ENCODE results near the gene TRAF4.
"Not testable (repeated sequence)": the region's sequence is repeated elsewhere in the genome, so short reads cannot be mapped to it uniquely, and the experiment has no call there.

TRAF4 gene

DNA sequence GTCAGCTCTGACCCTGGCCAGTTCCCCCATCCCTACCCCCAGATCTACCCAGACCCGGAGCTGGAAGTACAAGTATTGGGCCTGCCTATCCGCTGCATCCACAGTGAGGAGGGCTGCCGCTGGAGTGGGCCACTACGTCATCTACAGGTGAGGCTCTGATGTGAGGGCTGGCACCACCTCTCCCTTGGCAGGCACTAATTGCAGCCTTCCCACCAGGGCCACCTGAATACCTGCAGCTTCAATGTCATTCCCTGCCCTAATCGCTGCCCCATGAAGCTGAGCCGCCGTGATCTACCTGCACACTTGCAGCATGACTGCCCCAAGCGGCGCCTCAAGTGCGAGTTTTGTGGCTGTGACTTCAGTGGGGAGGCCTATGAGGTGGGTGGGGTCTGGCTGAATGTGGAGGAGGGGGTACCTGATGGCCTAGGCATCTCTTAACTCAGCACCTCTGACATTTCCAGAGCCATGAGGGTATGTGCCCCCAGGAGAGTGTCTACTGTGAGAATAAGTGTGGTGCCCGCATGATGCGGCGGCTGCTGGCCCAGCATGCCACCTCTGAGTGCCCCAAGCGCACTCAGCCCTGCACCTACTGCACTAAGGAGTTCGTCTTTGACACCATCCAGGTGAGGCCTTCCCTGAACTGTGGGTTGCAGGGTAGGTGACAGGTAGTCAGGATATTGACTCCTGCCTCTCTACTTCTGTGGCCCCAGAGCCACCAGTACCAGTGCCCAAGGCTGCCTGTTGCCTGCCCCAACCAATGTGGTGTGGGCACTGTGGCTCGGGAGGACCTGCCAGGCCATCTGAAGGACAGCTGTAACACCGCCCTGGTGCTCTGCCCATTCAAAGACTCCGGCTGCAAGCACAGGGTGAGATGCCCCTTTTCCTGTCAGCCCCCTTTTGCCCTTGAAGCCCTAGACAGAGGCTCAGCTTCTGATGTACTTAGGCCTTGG, 4.3 kb downstream of the TRAF4 start:
- no peak for DNase-seq (ENCODE audit: low spot score)

DNA sequence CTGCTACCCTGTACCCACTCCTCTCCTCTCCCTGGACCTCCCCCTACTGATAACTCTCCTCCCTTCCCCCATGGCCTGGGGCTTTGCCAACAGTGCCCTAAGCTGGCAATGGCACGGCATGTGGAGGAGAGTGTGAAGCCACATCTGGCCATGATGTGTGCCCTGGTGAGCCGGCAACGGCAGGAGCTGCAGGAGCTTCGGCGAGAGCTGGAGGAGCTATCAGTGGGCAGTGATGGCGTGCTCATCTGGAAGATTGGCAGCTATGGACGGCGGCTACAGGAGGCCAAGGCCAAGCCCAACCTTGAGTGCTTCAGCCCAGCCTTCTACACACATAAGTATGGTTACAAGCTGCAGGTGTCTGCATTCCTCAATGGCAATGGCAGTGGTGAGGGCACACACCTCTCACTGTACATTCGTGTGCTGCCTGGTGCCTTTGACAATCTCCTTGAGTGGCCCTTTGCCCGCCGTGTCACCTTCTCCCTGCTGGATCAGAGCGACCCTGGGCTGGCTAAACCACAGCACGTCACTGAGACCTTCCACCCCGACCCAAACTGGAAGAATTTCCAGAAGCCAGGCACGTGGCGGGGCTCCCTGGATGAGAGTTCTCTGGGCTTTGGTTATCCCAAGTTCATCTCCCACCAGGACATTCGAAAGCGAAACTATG, 5.2 kb downstream of the TRAF4 start:
- DNase-seq (ENCODE audit: low spot score): no peak

DNA sequence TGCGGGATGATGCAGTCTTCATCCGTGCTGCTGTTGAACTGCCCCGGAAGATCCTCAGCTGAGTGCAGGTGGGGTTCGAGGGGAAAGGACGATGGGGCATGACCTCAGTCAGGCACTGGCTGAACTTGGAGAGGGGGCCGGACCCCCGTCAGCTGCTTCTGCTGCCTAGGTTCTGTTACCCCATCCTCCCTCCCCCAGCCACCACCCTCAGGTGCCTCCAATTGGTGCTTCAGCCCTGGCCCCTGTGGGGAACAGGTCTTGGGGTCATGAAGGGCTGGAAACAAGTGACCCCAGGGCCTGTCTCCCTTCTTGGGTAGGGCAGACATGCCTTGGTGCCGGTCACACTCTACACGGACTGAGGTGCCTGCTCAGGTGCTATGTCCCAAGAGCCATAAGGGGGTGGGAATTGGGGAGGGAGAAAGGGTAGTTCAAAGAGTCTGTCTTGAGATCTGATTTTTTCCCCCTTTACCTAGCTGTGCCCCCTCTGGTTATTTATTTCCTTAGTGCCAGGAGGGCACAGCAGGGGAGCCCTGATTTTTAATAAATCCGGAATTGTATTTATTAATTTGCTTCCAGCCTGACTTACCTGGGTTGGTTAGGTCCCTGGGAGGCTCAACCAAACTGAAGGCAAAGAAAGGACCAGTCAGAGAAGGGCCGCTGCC, 5.8 kb downstream of the TRAF4 start:
- DNase-seq (ENCODE audit: low spot score): no peak

DNA sequence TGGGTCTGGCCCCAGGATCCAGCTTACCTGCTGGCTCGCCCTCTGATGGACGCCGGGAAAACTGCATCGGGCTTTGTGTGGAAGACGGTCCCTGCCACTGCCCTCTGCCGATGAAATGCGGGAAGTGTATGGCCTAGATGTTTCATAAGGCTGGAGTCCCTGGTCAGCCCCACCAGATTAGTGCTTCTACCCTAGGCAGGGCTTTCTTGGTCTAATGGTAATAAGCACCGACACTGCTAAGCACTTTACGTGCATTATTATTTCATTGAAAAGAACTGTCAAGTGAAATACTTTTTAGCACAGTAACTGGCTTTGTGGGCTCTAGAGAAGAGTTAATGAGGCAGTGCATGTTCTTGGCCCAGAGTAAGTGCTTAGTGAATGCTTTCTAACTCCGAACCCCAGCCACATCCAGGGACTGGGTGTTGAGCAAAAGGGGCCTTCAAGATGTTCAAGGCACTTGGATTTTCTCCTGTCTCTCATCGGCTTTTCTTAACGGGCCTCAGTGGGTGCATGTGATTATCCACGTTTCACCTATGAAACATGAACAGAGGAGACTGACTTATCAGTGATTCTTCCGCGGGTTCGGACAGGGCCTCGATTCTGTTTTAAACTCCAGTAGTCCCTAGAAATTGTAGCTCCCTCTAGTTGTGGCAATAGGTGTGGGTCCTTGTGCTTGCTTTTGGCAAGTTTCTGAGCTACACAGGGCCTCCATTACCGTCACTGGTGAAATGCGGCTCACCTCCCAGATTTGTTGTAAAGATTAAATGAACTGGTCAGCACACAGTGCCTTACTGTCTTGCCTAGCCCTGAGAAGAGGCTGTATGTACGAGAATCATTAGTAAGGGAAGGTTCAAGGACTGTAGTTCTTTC, 6.6 kb downstream of the TRAF4 start:
- peak; percentile 89 for DNase-seq (ENCODE audit: low spot score)

DNA sequence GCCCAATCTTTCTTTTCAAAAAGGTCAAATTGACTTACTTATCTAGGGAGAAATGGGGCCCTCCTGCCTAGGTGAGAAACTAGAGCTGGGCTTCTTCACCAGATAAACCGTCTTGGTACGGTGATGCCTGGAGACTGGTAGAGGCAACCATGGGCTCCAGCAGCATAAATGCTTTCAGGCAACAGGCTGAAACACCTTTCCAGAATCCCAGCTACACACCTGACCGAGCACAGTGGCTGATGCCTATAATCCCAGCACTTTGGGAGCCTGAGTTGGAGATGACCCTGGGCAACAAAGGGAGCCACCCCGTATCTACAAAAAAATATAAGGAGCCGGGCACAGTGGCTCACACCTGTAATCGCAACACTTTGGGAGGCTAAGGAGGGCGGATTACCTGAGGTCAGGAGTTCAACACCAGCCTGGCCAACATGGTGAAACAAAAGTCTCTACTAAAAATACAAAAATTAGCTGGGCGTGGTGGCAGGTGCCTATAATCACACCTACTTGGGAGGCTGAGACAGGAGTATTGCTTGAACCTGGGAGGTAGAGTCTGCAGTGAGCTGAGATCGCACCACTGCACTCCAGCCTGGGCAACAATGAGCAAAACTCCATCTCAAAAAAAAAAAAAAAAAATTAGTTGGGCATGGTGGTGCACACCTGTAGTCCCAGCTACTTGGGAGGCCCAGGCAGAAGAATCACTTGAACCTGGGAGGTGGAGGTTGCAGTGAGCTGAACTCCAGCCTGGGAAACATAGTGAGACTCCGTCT, 8.0 kb downstream of the TRAF4 start:
- DNase-seq (ENCODE audit: low spot score): no peak

DNA sequence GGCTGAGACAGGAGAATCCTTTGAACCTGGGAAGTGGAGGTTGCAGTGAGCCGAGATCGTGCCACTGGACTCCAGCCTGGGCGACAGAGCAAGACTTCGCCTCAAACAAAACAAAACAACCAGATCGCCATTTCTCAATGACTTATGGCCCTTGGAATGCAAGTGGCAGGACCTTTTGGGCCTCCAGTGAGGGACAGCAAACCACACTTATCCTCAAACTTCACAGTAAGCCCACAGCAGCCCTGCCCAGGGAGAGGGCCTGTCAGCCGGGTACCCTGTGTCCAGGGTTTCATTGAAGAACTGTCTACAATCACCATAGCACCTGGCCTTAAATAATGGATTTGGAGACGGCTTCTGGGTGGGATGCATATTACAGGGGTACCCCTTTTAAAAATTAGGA, 11.7 kb downstream of the TRAF4 start:
- no peak for DNase-seq (ENCODE audit: low spot score)

DNA sequence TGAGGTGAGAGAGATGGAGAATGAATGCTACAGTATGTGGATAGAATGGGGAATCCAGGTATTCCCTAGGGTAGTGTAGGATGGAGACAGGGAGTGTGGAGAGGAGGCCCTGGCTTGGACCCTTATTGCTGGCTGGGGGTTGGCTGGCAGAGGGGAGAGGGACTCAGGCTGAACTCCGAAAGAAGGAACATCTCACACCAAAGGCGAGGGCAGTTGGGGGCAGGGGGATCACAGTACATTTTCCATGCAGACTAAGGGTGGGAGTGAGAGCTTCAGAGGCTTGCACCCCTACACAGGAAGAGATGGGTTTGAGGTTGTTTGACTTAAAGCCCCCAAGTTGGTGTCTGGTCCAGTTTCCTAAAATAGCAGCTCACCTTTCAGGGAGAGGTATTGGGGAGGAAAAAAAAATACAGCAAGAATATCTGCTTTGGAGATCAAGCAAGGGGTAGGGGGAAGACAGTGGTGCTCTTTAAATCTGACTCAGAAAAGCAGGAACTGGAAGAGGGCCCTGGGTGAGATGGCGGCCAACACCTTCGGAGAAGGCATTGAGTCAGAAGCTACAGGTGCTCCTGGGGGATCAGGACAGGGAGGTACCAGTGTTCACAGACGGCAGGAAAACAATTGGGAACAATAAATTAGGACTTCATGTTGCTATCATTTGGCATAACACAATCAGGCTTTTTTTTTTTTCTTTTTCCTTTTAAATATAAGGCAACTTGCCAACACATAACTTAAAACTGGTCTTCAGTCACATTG, 12.4 kb downstream of the TRAF4 start:
- DNase-seq (ENCODE audit: low spot score): no peak

DNA sequence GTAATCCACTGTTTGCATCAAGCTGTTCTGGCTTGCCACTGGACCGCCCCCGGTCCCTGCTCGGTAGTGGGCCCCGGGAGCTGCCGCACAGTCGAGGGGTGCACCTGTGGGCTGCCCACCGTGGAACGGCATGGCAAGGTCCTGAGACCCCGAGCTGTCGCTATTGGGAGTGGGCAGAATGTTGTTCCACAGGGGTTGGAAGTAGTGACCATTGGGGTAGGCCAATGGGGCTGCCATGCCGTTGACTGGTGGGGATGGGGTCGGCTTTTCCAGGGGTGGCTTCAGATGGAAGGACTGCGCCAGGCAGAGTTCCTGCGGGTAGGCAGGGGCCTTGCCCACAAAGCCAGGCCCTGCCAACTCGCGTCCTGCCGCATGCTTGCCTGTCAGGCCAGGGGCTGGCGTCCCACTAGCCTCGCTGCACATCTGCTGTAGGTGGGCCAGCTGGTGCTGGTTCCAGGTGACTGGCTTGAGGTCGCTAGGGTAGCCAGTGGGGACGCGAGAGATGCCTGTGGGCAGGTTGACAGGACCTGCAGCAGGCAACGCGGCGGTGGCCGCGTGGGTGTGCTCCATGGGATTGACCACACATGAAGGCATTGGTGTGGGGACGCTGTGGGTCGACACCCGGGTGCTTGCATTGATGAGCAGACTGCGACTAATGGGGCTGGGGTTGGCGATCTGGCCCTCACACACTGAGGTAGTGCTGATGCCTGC, 14.8 kb downstream of the TRAF4 start:
- no peak for DNase-seq (ENCODE audit: low spot score)

DNA sequence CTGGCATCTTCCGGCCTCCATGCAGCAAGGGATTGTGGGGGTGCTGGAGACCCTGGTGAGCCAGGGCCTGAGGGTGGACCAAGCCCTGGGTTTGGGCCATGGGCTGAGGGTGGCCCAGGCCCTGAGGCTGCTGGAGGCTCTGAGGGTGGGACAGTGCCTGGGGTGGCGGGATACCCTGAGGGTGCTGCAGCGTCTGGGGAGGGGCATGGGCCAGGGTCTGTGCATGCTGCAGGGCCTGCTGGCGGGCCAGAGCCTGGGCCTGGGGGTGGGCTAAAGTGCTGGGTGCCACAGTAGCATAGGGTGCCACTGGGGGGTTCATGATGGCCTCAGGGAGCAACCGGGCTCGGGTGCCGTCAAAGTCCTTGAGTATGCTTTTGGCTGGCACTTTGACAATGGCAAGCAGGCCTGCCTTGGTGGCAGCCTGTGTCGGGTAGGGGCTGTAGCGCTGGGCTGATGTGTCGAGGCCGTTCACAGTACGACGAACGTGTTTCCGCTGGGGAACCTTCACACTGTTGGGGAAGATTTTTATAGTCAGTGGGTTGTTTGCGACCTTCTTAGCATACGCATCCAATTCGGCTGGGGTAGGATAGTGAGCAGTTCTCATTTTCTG, 15.6 kb downstream of the TRAF4 start:
- DNase-seq (ENCODE audit: low spot score): no peak

DNA sequence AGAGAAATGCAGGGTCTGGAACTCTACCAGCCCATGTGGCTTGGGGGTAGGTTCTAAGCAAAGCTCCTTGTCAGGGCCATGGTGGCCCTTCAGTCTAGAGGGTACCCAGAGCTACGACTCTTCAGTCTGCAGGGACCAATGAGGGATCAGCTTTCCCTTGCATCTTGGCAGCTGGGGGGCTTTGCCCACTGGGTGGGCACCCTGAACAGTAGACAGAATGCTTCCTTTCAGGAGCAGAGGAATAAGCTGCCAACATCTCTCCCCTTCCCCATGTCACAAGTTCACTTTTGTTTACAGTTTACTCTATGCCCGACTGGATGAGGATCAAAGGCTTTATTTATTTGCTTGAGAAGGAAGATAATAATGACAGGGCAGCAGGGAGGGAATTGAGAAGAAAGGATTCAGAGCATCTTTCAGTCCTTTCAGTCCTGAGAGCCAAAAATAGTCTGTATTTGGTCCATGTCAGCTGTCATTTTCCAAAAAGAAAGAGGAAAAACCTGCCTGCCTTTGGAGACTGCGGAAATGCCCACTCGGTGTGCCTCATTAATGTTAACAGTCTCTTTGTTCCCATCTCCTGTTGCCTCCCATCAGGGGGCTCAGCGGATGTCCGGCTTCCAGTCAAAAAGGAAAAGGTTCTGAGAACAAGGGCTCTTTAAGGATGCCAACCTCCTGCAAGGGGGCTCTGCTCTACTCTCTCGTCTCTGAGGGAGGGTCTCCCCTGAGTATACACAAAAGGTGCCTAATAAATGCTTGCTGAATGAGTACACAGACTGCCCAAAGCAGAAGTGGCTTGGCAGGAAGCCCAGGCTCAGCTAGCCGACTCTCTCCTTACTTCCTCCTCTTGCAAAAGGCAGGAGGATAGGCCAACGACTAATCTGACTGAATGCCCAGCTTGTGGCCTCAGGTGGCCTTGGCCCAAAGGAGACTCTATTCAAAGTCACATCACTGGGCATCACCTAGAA, 17.1 kb downstream of the TRAF4 start:
- no peak for DNase-seq (ENCODE audit: low spot score)

DNA sequence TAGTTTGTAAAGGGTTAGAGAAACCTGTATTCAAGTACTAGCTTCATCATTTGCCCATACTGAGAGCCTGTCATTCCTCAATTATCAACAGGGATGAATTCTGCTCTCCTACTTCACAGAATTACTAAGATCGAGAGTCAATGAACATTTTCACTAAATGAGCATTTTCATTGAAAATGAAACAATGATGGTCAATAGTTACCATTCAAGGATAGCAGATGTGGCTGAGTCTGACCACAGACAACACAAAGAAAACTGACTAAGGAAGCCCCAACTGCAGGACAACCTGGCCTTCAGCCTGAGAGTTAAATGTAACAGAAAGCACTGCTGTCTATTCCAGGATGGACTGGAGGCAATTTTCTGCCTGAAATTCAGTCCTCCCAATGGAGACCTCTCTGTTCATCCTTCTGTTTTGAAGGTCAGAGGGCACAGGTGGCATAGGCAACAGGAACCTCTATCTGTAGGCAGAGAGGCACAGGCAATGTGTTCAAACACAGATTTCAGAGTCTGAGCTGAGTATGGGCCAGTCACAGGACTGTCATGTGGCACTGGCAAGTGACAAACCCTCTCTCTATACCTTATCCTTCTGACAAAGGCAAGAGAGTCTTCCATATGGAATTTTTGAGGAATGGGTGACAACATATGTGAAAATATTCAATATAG, 19.5 kb downstream of the TRAF4 start:
- DNase-seq (ENCODE audit: low spot score): no peak

DNA sequence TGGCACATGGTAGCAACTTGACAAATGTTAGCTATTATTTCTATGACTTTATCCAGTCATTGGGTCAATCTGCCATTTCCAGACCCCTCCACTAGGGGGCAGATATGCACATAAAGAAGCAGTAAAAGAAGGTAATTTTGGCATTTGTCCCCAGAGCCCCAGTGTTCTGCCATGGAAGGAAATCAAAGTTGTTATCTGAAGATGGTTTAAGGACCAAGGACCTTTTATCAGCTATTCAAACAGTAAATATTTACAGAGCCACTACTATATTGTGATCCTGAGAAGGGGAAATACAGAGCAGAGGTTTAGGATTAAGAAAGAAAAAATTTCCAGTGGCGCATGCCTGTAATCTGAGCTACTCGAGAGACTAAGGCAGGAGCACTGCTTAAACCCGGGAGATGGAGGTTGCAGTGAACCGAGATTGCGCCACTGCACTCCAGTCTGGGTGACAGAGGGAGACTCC, 20.0 kb downstream of the TRAF4 start:
- peak; percentile 60 for DNase-seq (ENCODE audit: low spot score)

DNA sequence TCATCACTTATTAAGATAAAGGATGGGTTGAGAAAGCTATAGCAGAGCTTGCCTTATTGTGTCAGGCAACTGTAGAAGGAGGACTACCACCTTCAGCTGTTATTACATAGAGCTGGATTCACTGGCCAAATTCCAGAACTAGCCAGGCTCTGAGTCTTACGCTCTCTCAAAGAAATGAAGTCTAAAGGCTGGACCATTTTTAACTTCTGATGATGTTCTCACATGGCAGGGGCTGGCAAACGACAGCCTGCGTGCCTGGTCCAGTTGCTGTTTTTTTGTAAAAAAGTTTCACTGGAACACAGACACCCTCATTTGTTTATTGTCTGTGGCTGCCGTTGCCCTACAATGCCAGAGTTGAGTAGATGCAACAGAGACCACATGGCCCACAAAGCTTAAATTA, 21.2 kb downstream of the TRAF4 start:
- DNase-seq (ENCODE audit: low spot score): no peak

DNA sequence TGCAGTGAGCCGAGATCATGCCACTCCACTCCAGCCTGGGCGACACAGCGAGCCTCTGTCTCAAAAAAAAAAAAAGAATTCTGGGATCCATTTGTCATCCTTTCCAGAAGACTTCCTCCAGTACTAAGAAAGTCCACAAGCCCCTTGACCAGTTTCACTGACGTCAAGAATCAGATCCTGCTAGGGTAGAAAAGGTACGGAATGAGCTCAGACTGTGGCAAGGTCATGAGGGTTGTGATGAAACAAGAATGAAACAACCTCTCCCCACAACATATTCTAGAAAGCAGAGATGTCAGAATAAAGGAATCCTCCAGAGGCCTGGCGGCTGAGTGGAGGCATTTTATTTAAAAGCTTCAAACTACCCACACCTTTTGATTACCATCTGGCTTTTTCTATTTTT, 29.9 kb downstream of the TRAF4 start:
- no peak for DNase-seq (ENCODE audit: low spot score)

DNA sequence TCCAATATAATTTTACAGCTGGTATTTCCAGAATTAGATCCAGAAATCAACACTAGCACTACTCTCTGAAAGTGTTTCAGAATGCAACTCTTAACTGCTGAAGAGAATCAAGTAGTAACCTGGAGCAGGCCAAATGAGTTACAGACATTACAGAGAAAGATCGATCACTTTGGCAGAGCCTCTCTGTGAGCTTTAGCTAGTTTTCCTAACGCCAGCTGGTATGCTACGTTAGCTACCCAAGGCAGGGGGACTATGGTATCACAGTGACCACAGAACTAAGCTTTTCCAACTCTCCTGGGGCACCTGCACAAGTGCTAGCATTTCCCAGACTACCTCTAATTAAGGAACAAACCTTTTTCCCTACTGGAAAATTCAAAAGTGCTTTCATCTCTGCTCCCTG, 30.4 kb downstream of the TRAF4 start:
- DNase-seq (ENCODE audit: low spot score): no peak

DNA sequence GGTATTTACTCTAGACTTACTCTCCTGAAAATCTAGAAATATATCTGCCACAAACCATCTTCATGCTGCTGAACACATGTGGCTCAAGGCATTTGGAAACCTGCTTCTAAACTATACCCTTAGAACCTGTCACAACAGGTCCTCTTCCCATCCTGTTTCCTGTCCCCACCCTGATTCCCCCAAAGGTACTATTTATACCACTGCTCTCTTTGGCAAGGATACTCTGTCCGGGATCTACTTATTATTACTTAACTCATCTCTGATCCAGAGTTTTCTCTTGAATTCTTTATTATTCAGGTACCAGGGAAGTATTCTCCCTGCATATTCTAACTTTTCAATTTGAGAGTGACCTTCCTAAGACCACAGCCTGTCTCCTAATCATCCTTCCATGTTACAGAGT, 33.4 kb downstream of the TRAF4 start:
- DNase-seq (ENCODE audit: low spot score): no peak

DNA sequence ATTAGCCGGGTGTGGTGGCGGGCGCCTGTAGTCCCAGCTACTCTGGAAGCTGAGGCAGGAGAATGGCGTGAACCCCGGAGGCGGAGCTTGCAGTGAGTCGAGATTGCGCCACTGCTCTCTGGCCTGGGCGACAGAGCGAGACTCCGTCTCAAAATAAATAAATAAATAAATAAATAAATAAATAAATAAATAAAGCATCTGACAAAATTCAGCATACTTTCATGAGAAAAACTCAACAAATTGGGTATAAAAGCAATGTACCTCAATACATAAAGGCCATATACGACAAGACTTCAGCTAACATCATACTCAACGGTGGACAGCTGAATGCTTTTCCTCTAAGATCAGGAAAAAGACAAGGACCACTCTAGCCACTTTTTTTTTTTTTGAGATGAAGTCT, 35.8 kb downstream of the TRAF4 start:
- not testable (repeated sequence) for DNase-seq (ENCODE audit: low spot score)

DNA sequence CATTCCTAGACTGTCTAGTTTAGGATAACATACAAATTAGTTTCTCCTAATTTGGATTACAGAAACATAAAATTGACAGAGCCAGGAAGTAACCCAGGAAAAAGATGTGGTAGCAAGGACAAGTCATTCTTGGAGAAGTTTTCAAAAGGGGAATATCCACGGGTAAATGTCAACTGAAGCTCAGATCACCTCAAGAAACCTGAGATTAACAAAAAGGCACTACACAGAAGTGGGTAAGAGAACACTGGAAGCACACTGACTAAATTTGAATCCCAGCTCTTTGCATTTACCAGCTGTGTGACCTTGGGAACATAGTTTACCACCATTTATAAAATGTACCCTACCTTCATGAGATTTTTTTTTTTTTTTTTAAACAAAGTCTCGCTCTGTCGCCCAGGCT, 39.4 kb downstream of the TRAF4 start:
- DNase-seq (ENCODE audit: low spot score): no peak

Data from SW480 (cell line).